ENCODE data around the gene NEUROD4.
A peak's percentile ranks its signal among the peaks of the same experiment; 100 is the strongest.

The NEUROD4 gene

DNA sequence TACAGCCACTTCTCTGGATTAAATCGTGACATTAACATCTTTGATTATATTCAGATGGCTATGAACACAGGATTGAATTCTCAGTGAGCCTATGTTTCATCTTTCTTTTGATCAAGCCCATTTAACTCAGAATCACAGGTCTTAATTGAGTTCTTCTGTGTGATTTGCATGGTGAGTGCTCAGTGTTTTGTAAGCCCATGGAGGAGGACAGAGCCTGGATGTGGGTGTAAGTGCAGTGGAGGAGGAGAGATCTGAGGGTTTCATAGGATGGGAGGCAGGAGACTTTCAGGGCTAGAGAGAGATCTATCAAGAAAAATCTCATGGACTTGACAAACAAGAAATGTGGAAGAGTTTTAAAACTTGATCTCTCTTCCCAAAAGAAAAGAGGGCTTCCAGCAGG, 29.9 kb upstream of the NEUROD4 start:
- H3K4me1 Mint-ChIP-seq (ENCODE audit: low read depth): peaks cover 84% of the 10 kb centered on the region
- no peaks in the 10 kb centered on the region for H3K27me3 Mint-ChIP-seq
- H3K4me3 Mint-ChIP-seq: peak overlapping the region; percentile 83
- H3K27ac Mint-ChIP-seq: peak overlapping the region; percentile 100
- H3K36me3 Mint-ChIP-seq (ENCODE audit: low read depth): no peaks in the 10 kb centered on the region
- no peaks in the 10 kb centered on the region for H3K9me3 Mint-ChIP-seq

GRCh38 chr12:54991161-54991990, 28.4 kb upstream of the NEUROD4 start:
- Mint-ChIP-seq H3K36me3 (ENCODE audit: low read depth) (no peaks in the 10 kb centered on the region), H3K4me3 (peak overlapping the region; percentile 83), H3K27me3 (no peaks in the 10 kb centered on the region), H3K4me1 (ENCODE audit: low read depth) (peaks cover 69% of the 10 kb centered on the region), H3K9me3 (no peaks in the 10 kb centered on the region), H3K27ac (peak overlapping the region; percentile 100)

- Mint-ChIP-seq H3K4me1 (ENCODE audit: low read depth) (peaks cover 63% of the 10 kb centered on the region), H3K27ac (peak overlapping the region; percentile 100), H3K4me3 (peak overlapping the region; percentile 21), H3K27me3 (no peaks in the 10 kb centered on the region), H3K36me3 (ENCODE audit: low read depth) (no peaks in the 10 kb centered on the region), H3K9me3 (no peaks in the 10 kb centered on the region)
Measured at GRCh38 chr12:54991991-54992375, 27.8 kb upstream of the NEUROD4 start.

- Mint-ChIP-seq H3K4me1 (ENCODE audit: low read depth) (peaks cover 51% of the 10 kb centered on the region), H3K36me3 (ENCODE audit: low read depth) (no peaks in the 10 kb centered on the region), H3K27me3 (no peaks in the 10 kb centered on the region), H3K27ac (no peak overlapping the region), H3K9me3 (no peaks in the 10 kb centered on the region), H3K4me3 (no peak overlapping the region)
Measured at GRCh38 chr12:54993181-54993835, 26.5 kb upstream of the NEUROD4 start.

- no peaks in the 10 kb centered on the region for H3K9me3 Mint-ChIP-seq
- no peaks in the 10 kb centered on the region for H3K27me3 Mint-ChIP-seq
- no peak overlapping the region for H3K27ac Mint-ChIP-seq
- H3K4me1 Mint-ChIP-seq (ENCODE audit: low read depth): peaks cover 26% of the 10 kb centered on the region
- H3K4me3 Mint-ChIP-seq: no peak overlapping the region
- no peaks in the 10 kb centered on the region for H3K36me3 Mint-ChIP-seq (ENCODE audit: low read depth)
Measured at GRCh38 chr12:54996205-54996604, 23.6 kb upstream of the NEUROD4 start.

DNA sequence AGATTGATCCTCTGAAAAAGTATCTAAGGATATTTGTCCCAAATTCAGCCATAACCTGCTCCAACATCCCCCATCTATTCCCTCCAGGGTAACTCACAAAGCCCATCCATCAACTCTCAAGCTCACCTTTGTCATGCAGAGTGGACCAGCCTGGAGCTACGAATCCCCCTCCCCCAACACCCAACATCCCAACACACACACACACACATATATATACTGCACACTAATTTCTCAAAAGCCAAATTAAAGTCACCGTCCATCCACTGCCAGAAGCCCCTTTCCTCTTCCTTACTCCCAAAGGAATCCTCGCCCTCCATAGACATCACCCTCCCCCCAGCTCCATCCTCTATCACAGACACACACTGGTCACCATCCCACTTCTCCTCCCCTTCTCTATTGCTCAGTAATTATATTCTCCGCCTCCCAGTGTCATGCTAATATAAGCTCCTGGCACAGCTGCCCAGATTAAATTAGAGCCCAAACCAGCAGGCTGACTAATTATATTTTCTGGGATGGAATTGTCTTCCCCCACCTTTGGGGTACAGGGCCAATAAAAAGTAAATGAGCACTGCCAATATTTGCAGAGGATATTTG, 21.7 kb upstream of the NEUROD4 start:
- Mint-ChIP-seq H3K27ac (no peak overlapping the region), H3K9me3 (no peaks in the 10 kb centered on the region), H3K36me3 (ENCODE audit: low read depth) (no peaks in the 10 kb centered on the region), H3K4me1 (ENCODE audit: low read depth) (peaks cover 18% of the 10 kb centered on the region), H3K27me3 (no peaks in the 10 kb centered on the region), H3K4me3 (no peak overlapping the region)

GRCh38 chr12:54998958-54999510, 20.7 kb upstream of the NEUROD4 start:
- H3K27ac Mint-ChIP-seq: no peak overlapping the region
- H3K27me3 Mint-ChIP-seq: no peaks in the 10 kb centered on the region
- H3K4me1 Mint-ChIP-seq (ENCODE audit: low read depth): peaks cover 14% of the 10 kb centered on the region
- no peaks in the 10 kb centered on the region for H3K9me3 Mint-ChIP-seq
- H3K4me3 Mint-ChIP-seq: no peak overlapping the region
- H3K36me3 Mint-ChIP-seq (ENCODE audit: low read depth): no peaks in the 10 kb centered on the region

DNA sequence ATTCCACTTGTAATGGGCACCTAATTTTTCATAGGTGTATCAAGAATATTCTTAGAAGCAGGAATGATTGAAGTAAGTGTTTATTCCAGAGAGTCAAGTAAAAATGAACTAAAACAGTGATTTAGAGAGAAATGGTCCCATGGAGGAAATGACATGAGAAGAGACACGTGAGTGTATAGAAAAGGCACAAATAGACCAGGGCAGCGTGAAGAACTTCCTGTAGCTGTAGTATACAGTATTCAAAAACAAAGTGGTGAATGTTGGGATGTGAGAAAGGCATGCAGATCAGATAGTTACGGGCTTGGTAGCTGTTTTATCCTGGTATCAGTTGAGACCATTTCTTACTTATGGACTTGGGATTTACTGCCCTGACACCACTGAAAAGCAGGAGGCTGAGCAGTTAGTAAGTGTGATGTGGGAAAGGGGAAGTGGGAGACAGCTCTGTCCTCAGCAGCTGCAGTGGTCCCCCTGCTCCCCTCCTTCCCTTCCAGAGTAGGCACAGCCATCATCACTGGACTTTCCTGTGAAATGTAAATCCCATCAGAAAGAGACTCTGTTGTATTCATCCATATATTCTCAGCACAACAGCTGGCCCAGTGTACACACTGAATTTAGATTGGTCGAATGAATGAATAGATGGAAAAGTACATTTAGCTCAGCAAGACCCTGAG, 18.4 kb upstream of the NEUROD4 start:
- no peak overlapping the region for H3K27ac Mint-ChIP-seq
- no peaks in the 10 kb centered on the region for H3K27me3 Mint-ChIP-seq
- no peaks in the 10 kb centered on the region for H3K36me3 Mint-ChIP-seq (ENCODE audit: low read depth)
- no peaks in the 10 kb centered on the region for H3K9me3 Mint-ChIP-seq
- peaks cover 10% of the 10 kb centered on the region for H3K4me1 Mint-ChIP-seq (ENCODE audit: low read depth)
- no peak overlapping the region for H3K4me3 Mint-ChIP-seq

DNA sequence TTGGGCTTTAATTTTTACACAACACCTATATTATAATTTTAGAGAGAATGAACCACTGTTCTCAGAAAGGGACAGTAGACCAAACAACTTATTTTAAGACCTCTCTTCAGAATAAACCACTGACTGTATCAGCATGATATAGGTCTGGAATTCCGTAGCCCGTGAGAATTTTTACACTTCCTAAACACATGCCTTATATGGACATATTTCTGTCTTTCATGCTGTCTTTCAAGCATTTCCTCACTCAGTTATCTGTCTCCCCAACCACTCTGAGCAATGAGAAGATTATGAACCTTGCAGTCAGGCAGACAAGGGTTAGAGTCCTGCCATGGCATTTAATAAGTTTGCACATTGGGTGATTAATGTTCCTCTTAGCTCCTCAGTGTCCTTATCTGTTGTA, 17.4 kb upstream of the NEUROD4 start:
- Mint-ChIP-seq H3K4me1 (ENCODE audit: low read depth) (peaks cover 13% of the 10 kb centered on the region), H3K36me3 (ENCODE audit: low read depth) (no peaks in the 10 kb centered on the region), H3K9me3 (peaks cover 4% of the 10 kb centered on the region), H3K27me3 (no peaks in the 10 kb centered on the region), H3K27ac (no peak overlapping the region), H3K4me3 (no peak overlapping the region)

DNA sequence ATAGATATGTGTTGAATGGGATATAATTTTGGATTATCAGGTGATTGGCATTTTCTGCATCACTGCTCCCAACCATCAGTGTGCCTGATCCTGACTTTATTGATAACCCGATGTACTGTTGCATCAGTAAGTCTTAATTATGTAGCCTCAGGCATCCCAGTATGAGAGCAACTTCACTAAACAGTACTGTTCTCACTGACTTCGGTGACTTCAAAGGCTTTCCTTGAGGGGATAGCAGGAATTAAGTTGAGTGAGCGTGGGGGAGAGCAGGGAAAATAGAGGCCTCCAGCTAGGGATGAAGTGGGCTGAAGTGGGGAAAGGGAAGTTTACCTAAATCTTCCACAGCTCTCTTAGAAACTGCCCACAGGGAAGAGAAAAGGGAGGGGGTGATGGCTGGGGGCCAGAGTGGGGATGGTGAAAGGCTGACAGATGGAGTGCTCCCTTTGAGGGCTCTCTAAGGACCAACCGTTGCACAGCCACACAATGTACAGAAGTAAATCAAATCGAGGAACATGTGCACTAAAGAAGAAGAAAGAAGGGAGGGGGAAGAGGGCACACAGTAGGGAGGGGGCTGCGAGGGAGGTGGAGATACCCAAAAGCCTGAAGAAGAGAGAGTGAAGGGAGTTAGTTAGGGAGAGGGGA, 10.7 kb upstream of the NEUROD4 start:
- H3K4me1 Mint-ChIP-seq (ENCODE audit: low read depth): peaks cover 3% of the 10 kb centered on the region
- peaks cover 14% of the 10 kb centered on the region for H3K27me3 Mint-ChIP-seq
- peaks cover 7% of the 10 kb centered on the region for H3K36me3 Mint-ChIP-seq (ENCODE audit: low read depth)
- peaks cover 12% of the 10 kb centered on the region for H3K9me3 Mint-ChIP-seq
- no peak overlapping the region for H3K4me3 Mint-ChIP-seq
- no peak overlapping the region for H3K27ac Mint-ChIP-seq

GRCh38 chr12:55017416-55017925, 2.3 kb upstream of the NEUROD4 start:
- Mint-ChIP-seq H3K27ac (no peak overlapping the region), H3K4me3 (no peak overlapping the region), H3K9me3 (peaks cover 10% of the 10 kb centered on the region), H3K4me1 (ENCODE audit: low read depth) (peaks cover 9% of the 10 kb centered on the region), H3K36me3 (ENCODE audit: low read depth) (peaks cover 10% of the 10 kb centered on the region), H3K27me3 (peaks cover 40% of the 10 kb centered on the region)

GRCh38 chr12:55024575-55024974, 4.8 kb downstream of the NEUROD4 start:
- H3K36me3 Mint-ChIP-seq (ENCODE audit: low read depth): no peaks in the 10 kb centered on the region
- no peak overlapping the region for H3K4me3 Mint-ChIP-seq
- peaks cover 7% of the 10 kb centered on the region for H3K4me1 Mint-ChIP-seq (ENCODE audit: low read depth)
- no peak overlapping the region for H3K27ac Mint-ChIP-seq
- no peaks in the 10 kb centered on the region for H3K9me3 Mint-ChIP-seq
- H3K27me3 Mint-ChIP-seq: peaks cover 45% of the 10 kb centered on the region

- Mint-ChIP-seq H3K9me3 (no peaks in the 10 kb centered on the region), H3K4me1 (ENCODE audit: low read depth) (no peaks in the 10 kb centered on the region), H3K36me3 (ENCODE audit: low read depth) (no peaks in the 10 kb centered on the region), H3K4me3 (no peak overlapping the region), H3K27ac (no peak overlapping the region), H3K27me3 (peaks cover 36% of the 10 kb centered on the region)
Measured at GRCh38 chr12:55025508-55025907, 5.7 kb downstream of the NEUROD4 start.

GRCh38 chr12:55034218-55034617, 14.4 kb downstream of the NEUROD4 start:
- Mint-ChIP-seq H3K27me3 (peaks cover under 1% of the 10 kb centered on the region), H3K9me3 (no peaks in the 10 kb centered on the region), H3K36me3 (ENCODE audit: low read depth) (no peaks in the 10 kb centered on the region), H3K4me1 (ENCODE audit: low read depth) (peaks cover 31% of the 10 kb centered on the region), H3K27ac (no peak overlapping the region), H3K4me3 (no peak overlapping the region)
